Measurements from ENCODE around the gene EPAS1. TPM values are rescaled to one million over a fixed set of nuclear protein-coding genes. Genes with fewer than 3 reads are reported as not detected.
A peak's percentile ranks its signal among the peaks of the same experiment; 100 is the strongest.

EPAS1 gene
- total and polyA plus RNA-seq, 2 of the 13 experiments (the other 11 are each of a cell fraction or from before 2014, with no cell fraction given): 47.1 to 182 TPM

GRCh38 chr2:46259777-46260168, 37.4 kb upstream of the EPAS1 start:
- Histone ChIP-seq H3K9me3 (ENCODE audit: low read length) (no peaks in the 10 kb centered on the region), H3K27me3 (ENCODE audit: control insufficient read depth in 1 of 2, insufficient read depth in 2 of 2, low read length in 2 of 2) (peaks cover 1 to 25% of the 10 kb centered on the region in 2 experiments; a peak in 3 of 5 replicates), H3K36me3 (replicated peaks in 1 of 2; ENCODE audit: control insufficient read depth in 1 of 2, insufficient read depth in 2 of 2, low read length in 2 of 2) (no peaks in the 10 kb centered on the region), H3K4me3 (replicated peaks in 1 of 3; ENCODE audit: insufficient read depth in 1 of 3, low read depth in 2 of 3, low read length in 3 of 3) (no peak overlapping the region), H3K79me2 (ENCODE audit: insufficient read depth, low read length) (no peaks in the 10 kb centered on the region), H3K27ac (ENCODE audit: extremely low read length, insufficient read depth, low read length) (no peak overlapping the region), H3K4me2 (ENCODE audit: low read depth, low read length) (no peak overlapping the region), H3K4me1 (ENCODE audit: insufficient read depth, low read length) (peaks cover 8% of the 10 kb centered on the region; the same call in 1 of the 2 replicates), H3K9ac (ENCODE audit: insufficient read depth, low read depth, low read length) (no peak overlapping the region), H2AFZ (ENCODE audit: low read length) (no peak overlapping the region), H4K20me1 (ENCODE audit: insufficient read depth, low read length) (no peaks in the 10 kb centered on the region)
- FAIRE-seq: no peak
- 24% methylated on average over 1 of the region's 1 CpG for WGBS (ENCODE audit: low lambda C conversion rate)
- CTCF ChIA-PET (ENCODE audit: low intra/inter-chr PET ratio, low total read pairs): no interaction called here
- intact Hi-C loops (cut with micrococcal nuclease; ENCODE audit: unreplicated experiment) (no loop called here), in situ Hi-C loops (cut with HindIII; ENCODE audit: extremely low pct_ligation_motif_present, low pct_unique_long_range_greater_than_20kb) (no loop called here)
- no TSS peak for BruUV-seq (replicated peaks)
- TF ChIP-seq ZNF790 (CRISPR knock-in tag; IDR thresholded peaks at IDR 0.05; ENCODE audit: borderline replicate concordance): no peak
- no peak for TF ChIP-seq MXD3 (CRISPR knock-in tag; IDR thresholded peaks at IDR 0.05)
- no peak for TF ChIP-seq POLR2G (IDR thresholded peaks at IDR 0.05; ENCODE audit: low read depth, low read length)
- no peak for TF ChIP-seq ZNF589 (CRISPR knock-in tag; conservative IDR thresholded peaks at IDR 0.05)
- no peak for TF ChIP-seq ZBTB42 (CRISPR knock-in tag; IDR thresholded peaks at IDR 0.05)
- TF ChIP-seq ZNF333 (CRISPR knock-in tag; IDR thresholded peaks at IDR 0.05; ENCODE audit: borderline replicate concordance): no peak
- ATAC-seq: no peak
- POLR2A ChIA-PET: no interaction called here
- DNase-seq (ENCODE audit: low spot score): no peak

GRCh38 chr2:46260305-46260704, 36.9 kb upstream of the EPAS1 start:
- no peak overlapping the region for H3K9ac ChIP-seq (ENCODE audit: insufficient read depth, low read depth, low read length)
- WGBS (ENCODE audit: low lambda C conversion rate): 41% methylated on average over 4 of the region's 4 CpGs
- ATAC-seq (no peak), DNase-seq (ENCODE audit: low spot score) (no peak), FAIRE-seq (no peak)
- TF ChIP-seq SNAI1 (CRISPR knock-in tag; IDR thresholded peaks at IDR 0.05; ENCODE audit: borderline replicate concordance) (no peak), CEBPB (IDR thresholded peaks at IDR 0.05; ENCODE audit: borderline replicate concordance, low read depth, low read length) (peak; percentile 52; the same call in 1 of the 2 replicates)
- TF ChIP-seq, protein P1, sequence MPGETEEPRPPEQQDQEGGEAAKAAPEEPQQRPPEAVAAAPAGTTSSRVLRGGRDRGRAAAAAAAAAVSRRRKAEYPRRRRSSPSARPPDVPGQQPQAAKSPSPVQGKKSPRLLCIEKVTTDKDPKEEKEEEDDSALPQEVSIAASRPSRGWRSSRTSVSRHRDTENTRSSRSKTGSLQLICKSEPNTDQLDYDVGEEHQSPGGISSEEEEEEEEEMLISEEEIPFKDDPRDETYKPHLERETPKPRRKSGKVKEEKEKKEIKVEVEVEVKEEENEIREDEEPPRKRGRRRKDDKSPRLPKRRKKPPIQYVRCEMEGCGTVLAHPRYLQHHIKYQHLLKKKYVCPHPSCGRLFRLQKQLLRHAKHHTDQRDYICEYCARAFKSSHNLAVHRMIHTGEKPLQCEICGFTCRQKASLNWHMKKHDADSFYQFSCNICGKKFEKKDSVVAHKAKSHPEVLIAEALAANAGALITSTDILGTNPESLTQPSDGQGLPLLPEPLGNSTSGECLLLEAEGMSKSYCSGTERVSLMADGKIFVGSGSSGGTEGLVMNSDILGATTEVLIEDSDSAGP (CRISPR knock-in tag; IDR thresholded peaks at IDR 0.05; ENCODE audit: borderline replicate concordance): no peak
- H3K27ac ChIP-seq (ENCODE audit: extremely low read length, insufficient read depth, low read length): no peak overlapping the region
- BruUV-seq (replicated peaks): no TSS peak
- ChIA-PET CTCF (ENCODE audit: low intra/inter-chr PET ratio, low total read pairs) (no interaction called here), POLR2A (no interaction called here)
- H3K4me1 ChIP-seq (ENCODE audit: insufficient read depth, low read length): peaks cover 8% of the 10 kb centered on the region; the same call in 1 of the 2 replicates
- no peak overlapping the region for H3K4me3 ChIP-seq (replicated peaks in 1 of 3; ENCODE audit: insufficient read depth in 1 of 3, low read depth in 2 of 3, low read length in 3 of 3)
- no peaks in the 10 kb centered on the region for H3K9me3 ChIP-seq (ENCODE audit: low read length)
- in situ Hi-C loops (cut with HindIII; ENCODE audit: extremely low pct_ligation_motif_present, low pct_unique_long_range_greater_than_20kb) (no loop called here), intact Hi-C loops (cut with micrococcal nuclease; ENCODE audit: unreplicated experiment) (no loop called here)
- no peak overlapping the region for H2AFZ ChIP-seq (ENCODE audit: low read length)
- no peak overlapping the region for H3K4me2 ChIP-seq (ENCODE audit: low read depth, low read length)
- H4K20me1 ChIP-seq (ENCODE audit: insufficient read depth, low read length): no peaks in the 10 kb centered on the region
- H3K36me3 ChIP-seq (replicated peaks in 1 of 2; ENCODE audit: control insufficient read depth in 1 of 2, insufficient read depth in 2 of 2, low read length in 2 of 2): no peaks in the 10 kb centered on the region
- H3K79me2 ChIP-seq (ENCODE audit: insufficient read depth, low read length): no peaks in the 10 kb centered on the region
- peaks cover 1 to 27% of the 10 kb centered on the region in 2 experiments; a peak in 3 of 5 replicates for H3K27me3 ChIP-seq (ENCODE audit: control insufficient read depth in 1 of 2, insufficient read depth in 2 of 2, low read length in 2 of 2)
